ENCODE data around the gene CMSS1. TPM values are rescaled to one million over a fixed set of nuclear protein-coding genes. Genes with fewer than 3 reads are reported as not detected.

The CMSS1 gene
- polyA plus RNA-seq, 1 of the 3 experiments (the other 2 are of a cell fraction) = 9.1 TPM

DNA sequence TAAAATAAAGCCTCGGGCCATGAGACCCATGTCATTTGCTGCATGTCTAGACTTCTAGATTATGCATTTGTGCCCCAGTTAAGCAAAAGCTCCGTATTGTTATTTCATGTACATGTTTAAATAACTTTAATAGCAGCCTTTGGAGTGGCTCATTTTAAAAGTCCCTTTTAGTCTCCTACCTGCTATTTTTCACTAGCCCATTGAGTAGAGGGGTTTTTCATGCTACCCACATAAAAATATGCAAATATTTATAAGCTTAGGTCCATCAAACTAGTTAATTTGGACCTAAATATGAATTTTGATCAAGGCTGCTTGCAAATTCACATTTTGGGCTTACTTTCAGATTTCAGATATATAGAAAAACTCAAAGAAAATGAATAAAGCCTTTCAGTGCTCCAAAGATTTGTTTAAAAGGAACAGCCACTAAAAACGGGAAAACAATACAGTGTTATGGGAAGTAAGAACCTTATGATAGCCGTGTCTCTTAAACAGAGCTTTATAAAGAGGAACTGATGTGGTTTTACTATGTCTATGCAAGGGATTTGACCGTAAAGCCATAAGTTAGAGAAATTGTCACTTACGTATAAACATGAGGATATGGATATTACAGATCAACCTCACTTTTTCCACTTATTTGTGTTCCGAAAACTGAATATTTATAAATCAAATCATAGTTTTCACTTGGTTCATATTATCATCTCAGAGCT lies 266.6 kb downstream of the CMSS1 start:
- H3K4me3 ChIP-seq (ENCODE audit: low read depth in 2 of 2, low read length in 1 of 2) = no peak overlapping the region

DNA sequence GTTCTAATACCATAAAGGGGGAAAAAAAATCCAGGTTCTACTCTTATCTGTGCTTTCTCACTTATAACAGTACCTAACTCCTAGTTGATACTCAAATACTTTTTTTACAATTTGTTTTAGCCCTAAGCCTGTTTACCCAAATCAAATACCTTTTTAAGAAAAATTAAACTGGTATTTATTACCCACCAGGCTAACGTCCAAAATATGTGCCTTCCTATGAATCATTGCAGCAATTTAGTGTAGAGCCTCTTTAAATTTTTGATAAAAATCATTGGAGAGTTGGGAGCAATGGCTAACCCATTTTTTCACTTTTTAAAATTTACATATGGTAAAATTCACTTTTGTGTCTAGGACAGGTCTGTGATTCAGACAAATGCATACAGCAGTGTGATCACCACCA lies 268.7 kb downstream of the CMSS1 start:
- Histone ChIP-seq H3K27ac (ENCODE audit: low read depth in 2 of 2, low read length in 1 of 2) (peak overlapping the region in 1 of 2 experiments; percentile 72; a peak in 2 of 4 replicates), H3K9ac (no peak overlapping the region), H4K20me1 (ENCODE audit: insufficient read depth) (no peaks in the 10 kb centered on the region), H3K9me3 (no peaks in the 10 kb centered on the region), H2AFZ (ENCODE audit: low read depth) (no peak overlapping the region), H3K36me3 (replicated peaks in 1 of 2; ENCODE audit: control insufficient read depth in 1 of 2, insufficient read depth in 2 of 2, low read length in 1 of 2) (no peaks in the 10 kb centered on the region), H3K4me2 (no peak overlapping the region), H3K79me2 (ENCODE audit: insufficient read depth) (no peaks in the 10 kb centered on the region), H3K4me3 (ENCODE audit: low read depth in 2 of 2, low read length in 1 of 2) (no peak overlapping the region), H3F3A (replicated peaks; ENCODE audit: insufficient read depth) (peaks cover 14% of the 10 kb centered on the region), H3K9me2 (no peaks in the 10 kb centered on the region), H3K4me1 (ENCODE audit: control insufficient read depth in 1 of 2, insufficient read depth in 2 of 2, low read depth in 1 of 2, low read length in 1 of 2) (peaks cover 3 to 20% of the 10 kb centered on the region in 2 experiments), H3K27me3 (ENCODE audit: insufficient read depth) (no peaks in the 10 kb centered on the region)
- CTCF ChIA-PET = interaction anchor here (0.8 to 2.1 kb wide), 3 partner anchors 17 to 168 kb away, joined by 3 to 7 read pairs (median 7); no protein-coding TSS in a partner anchor
- WGBS (ENCODE audit: low lambda C conversion rate) = 21% methylated on average over 1 of the region's 1 CpG
- TF ChIP-seq, protein P1, sequence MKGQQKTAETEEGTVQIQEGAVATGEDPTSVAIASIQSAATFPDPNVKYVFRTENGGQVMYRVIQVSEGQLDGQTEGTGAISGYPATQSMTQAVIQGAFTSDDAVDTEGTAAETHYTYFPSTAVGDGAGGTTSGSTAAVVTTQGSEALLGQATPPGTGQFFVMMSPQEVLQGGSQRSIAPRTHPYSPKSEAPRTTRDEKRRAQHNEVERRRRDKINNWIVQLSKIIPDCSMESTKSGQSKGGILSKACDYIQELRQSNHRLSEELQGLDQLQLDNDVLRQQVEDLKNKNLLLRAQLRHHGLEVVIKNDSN (IDR thresholded peaks at IDR 0.05; ENCODE audit: borderline replicate concordance, low read depth) = no peak
- TF ChIP-seq FOSL2 (IDR thresholded peaks at IDR 0.05; ENCODE audit: borderline replicate concordance, low read depth) (peak; percentile 16; the same call in 1 of the 2 replicates), JUND (IDR thresholded peaks at IDR 0.05) (0 out of 2 replicates have a peak, but pooled peaks have one; percentile 6)
- POLR2A ChIA-PET = no interaction called here
- DNase-seq = no peak

More for the DNA sequence above, 266.6 kb downstream of the CMSS1 start:
- 90% methylated on average over 7 of the region's 7 CpGs for WGBS (ENCODE audit: low lambda C conversion rate)
- Histone ChIP-seq H4K20me1 (ENCODE audit: insufficient read depth) (no peaks in the 10 kb centered on the region), H3K27ac (ENCODE audit: low read depth in 2 of 2, low read length in 1 of 2) (no peak overlapping the region), H3K4me1 (ENCODE audit: control insufficient read depth in 1 of 2, insufficient read depth in 2 of 2, low read depth in 1 of 2, low read length in 1 of 2) (peaks cover 0 to 10% of the 10 kb centered on the region in 2 experiments; a peak in 2 of 4 replicates), H2AFZ (ENCODE audit: low read depth) (no peak overlapping the region), H3K9ac (no peak overlapping the region), H3K79me2 (ENCODE audit: insufficient read depth) (no peaks in the 10 kb centered on the region), H3K9me3 (no peaks in the 10 kb centered on the region), H3K27me3 (ENCODE audit: insufficient read depth) (no peaks in the 10 kb centered on the region), H3K9me2 (no peaks in the 10 kb centered on the region), H3K36me3 (replicated peaks in 1 of 2; ENCODE audit: control insufficient read depth in 1 of 2, insufficient read depth in 2 of 2, low read length in 1 of 2) (no peaks in the 10 kb centered on the region), H3F3A (replicated peaks; ENCODE audit: insufficient read depth) (peaks cover 11% of the 10 kb centered on the region), H3K4me2 (no peak overlapping the region)
- no peak for DNase-seq
- TF ChIP-seq MEF2A (IDR thresholded peaks at IDR 0.05; ENCODE audit: borderline replicate concordance, low read depth) (no peak), SIN3A (IDR thresholded peaks at IDR 0.05; ENCODE audit: borderline replicate concordance, low read depth, low read length) (no peak), TAF1 (IDR thresholded peaks at IDR 0.05; ENCODE audit: borderline replicate concordance, low read depth, low read length) (no peak), MXI1 (IDR thresholded peaks at IDR 0.05; ENCODE audit: low read depth, low read length) (no peak), CHD2 (IDR thresholded peaks at IDR 0.05; ENCODE audit: low read length, partially characterized antibody) (no peak)
- TF ChIP-seq, protein P1 (IDR thresholded peaks at IDR 0.05; ENCODE audit: borderline replicate concordance, low read depth) = no peak
- TF ChIP-seq, protein P2, sequence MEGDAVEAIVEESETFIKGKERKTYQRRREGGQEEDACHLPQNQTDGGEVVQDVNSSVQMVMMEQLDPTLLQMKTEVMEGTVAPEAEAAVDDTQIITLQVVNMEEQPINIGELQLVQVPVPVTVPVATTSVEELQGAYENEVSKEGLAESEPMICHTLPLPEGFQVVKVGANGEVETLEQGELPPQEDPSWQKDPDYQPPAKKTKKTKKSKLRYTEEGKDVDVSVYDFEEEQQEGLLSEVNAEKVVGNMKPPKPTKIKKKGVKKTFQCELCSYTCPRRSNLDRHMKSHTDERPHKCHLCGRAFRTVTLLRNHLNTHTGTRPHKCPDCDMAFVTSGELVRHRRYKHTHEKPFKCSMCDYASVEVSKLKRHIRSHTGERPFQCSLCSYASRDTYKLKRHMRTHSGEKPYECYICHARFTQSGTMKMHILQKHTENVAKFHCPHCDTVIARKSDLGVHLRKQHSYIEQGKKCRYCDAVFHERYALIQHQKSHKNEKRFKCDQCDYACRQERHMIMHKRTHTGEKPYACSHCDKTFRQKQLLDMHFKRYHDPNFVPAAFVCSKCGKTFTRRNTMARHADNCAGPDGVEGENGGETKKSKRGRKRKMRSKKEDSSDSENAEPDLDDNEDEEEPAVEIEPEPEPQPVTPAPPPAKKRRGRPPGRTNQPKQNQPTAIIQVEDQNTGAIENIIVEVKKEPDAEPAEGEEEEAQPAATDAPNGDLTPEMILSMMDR (IDR thresholded peaks at IDR 0.05) = no peak
- ChIA-PET CTCF (interaction anchor here (0.9 to 2.1 kb wide), 6 partner anchors 15 to 170 kb away, joined by 3 to 7 read pairs (median 4); no protein-coding TSS in a partner anchor), POLR2A (no interaction called here)

Measured in SK-N-SH (cell line).